H1 (cell line): ENCODE measurements around the gene KRTDAP. TPM values are rescaled to one million over a fixed set of nuclear protein-coding genes. Genes with fewer than 3 reads are reported as not detected.

ENCODE experiments used
- CHD2 ChIP-seq: IDR thresholded peaks from 2 replicates; pipeline ENCODE4 v1.6.1; 2012; ENCODE audit warnings: low read length, improper control_type of control experiment
- EP300 ChIP-seq, 2 experiments: IDR thresholded peaks; 1 replicate in 1 of 2; 2 replicates in 1 of 2; pipeline ENCODE4 v1.6.1; 2011 to 2012; ENCODE audit warnings: low read depth in 2 of 2, low read length in 2 of 2, mild to moderate bottlenecking in 2 of 2, borderline replicate concordance in 1 of 2, inconsistent platforms in 1 of 2, moderate library complexity in 1 of 2
- HDAC2 ChIP-seq, 2 experiments: fragments of 300-600 bp in 1 of 2; sonication (generic) in 1 of 2; IDR thresholded peaks; 2 replicates each; pipeline ENCODE4 v1.6.1; 2011 to 2012; ENCODE audit warnings: low read depth in 2 of 2, low read length in 2 of 2, mild to moderate bottlenecking in 2 of 2, moderate library complexity in 2 of 2, borderline replicate concordance in 1 of 2, inconsistent platforms in 1 of 2
- KDM4A ChIP-seq: IDR thresholded peaks from one replicate; pipeline ENCODE4 v1.7.1; 2012; ENCODE audit warnings: low read depth, mild to moderate bottlenecking, moderate library complexity, low read length, inconsistent platforms; ENCODE audit not compliant: severe bottlenecking
- POLR2AphosphoS5 ChIP-seq: IDR thresholded peaks from 2 replicates; pipeline ENCODE4 v1.6.1; 2011; ENCODE audit warnings: low read depth, low read length
- POU5F1 ChIP-seq: IDR thresholded peaks from 2 replicates; pipeline ENCODE4 v1.6.1; 2011; ENCODE audit warnings: low read depth, mild to moderate bottlenecking, low read length, moderate library complexity
- RXRA ChIP-seq: IDR thresholded peaks from 2 replicates; pipeline ENCODE4 v1.6.1; 2011; ENCODE audit warnings: low read depth, mild to moderate bottlenecking, low read length, moderate library complexity; ENCODE audit not compliant: insufficient read depth
- SUZ12 ChIP-seq: fragments of 200-600 bp; sonication (generic); IDR thresholded peaks from 2 replicates; pipeline ENCODE4 v1.6.1; 2012; ENCODE audit warnings: mild to moderate bottlenecking, inconsistent platforms, low read length, moderate library complexity, mixed read lengths
- ZNF274 ChIP-seq: IDR thresholded peaks from 2 replicates; pipeline ENCODE4 v1.7.0; 2012; ENCODE audit warnings: low read length, borderline replicate concordance; ENCODE audit errors: extremely low read depth
- polyA plus RNA-seq, 7 experiments: library from polyadenylated mRNA; depleted of rRNA in 3 of 7; stranded (reverse) in 5 of 7; unstranded in 2 of 7; fragments of >200 nt in 5 of 7; fragments of 200-250 nt in 2 of 7; gene quantifications; 1 replicate in 5 of 7; 2 replicates in 1 of 7; 4 replicates in 1 of 7; pipeline versions ENCODE4 v1.2.1 to v1.2.3, GENCODE V29; 2011 to 2013; ENCODE audit warnings: missing spikeins in 2 of 7, mixed read lengths in 2 of 7
- total RNA-seq: library from RNA; stranded (reverse); fragmentation: NEBNext Ultra II Directional; extraction: Animal tissue kit (Norgen Biotek cat#: 25700); gene quantifications from 2 replicates; pipeline ENCODE4 v1.2.1, GENCODE V29; 2021

The KRTDAP gene
- total and polyA plus RNA-seq, 2 of the 8 experiments (the other 6 are each of a cell fraction or from before 2014, with no cell fraction given), result 0.69 to 0.88 TPM

DNA sequence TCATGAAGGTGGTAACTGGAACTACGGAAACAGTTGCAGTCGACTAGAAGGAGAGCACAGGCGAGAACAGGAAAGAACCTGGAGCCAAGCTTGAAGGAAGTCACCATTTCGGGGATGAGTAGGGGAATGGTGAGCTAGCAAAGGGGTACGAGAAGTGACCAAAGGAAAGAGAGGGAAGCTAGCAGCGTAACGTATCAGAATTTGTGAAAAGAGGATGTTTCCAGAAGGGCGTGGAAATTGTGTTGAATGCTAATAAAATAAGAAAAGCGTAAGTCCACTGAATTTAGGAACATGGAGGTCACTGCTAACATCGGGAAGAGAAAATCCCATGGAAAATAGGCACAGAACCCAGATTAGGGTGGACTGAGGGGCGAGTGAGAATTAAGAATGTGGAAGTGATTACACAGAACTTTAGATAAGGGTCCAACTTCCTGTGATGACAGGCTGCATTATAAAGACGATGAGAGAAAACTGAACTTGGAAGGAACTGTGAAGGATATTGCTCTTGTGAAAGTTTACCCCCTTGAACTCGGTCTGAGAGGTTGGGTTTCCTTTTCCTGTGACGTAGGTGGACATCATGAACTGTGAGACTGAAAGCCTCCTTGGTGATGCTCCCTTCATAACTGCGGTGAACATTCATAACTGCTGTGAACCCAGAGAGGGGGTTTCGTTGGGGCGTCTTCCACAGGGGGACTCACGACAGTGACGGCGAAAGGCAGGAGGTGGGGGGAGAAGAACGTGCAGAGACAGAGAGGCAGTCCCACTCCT, 44.3 kb downstream of the KRTDAP start (continued):
- TF ChIP-seq RXRA (no peak), CHD2 (no peak), POLR2AphosphoS5 (no peak), KDM4A (no peak), POU5F1 (no peak), HDAC2 (IDR thresholded peaks at IDR 0.05; ENCODE audit: borderline replicate concordance in 1 of 2, low read depth in 2 of 2, low read length in 2 of 2) (no peak), EP300 (IDR thresholded peaks at IDR 0.05; ENCODE audit: borderline replicate concordance in 1 of 2, low read depth in 2 of 2, low read length in 2 of 2) (no peak), SUZ12 (no peak), ZNF274 (no peak)
